Measurements from ENCODE around the gene SEC31A. TPM values are rescaled to one million over a fixed set of nuclear protein-coding genes. Genes with fewer than 3 reads are reported as not detected.
A peak's percentile ranks its signal among the peaks of the same experiment; 100 is the strongest.

The SEC31A gene
- total RNA-seq, 1 donor from 2014 or later: 117 TPM

DNA sequence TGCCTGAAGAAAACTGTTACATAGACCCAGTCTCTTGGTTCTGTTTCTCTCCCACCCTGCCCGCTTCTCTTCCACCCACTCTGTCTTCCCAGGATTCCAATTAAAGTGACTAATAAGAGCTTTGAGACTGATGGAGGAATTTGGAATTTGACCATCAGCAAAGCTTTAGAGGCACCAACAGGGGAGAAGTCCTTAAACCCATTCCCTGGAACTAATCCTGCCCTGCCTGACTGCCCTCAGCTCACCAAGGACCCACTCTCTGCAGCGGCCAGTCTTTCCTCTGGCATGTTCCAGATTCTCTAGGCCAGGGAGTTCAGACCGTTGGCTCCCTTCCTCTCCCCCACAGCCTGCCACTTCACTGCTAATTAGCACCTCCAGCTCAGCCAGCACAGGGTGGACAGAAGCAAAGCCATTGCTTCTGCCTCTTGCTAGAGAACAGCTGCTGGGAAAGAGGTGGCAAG, 116.2 kb downstream of the SEC31A start:
- DNase-seq (ENCODE audit: low spot score in 2 of 2): no peak
- FAIRE-seq: no peak

DNA sequence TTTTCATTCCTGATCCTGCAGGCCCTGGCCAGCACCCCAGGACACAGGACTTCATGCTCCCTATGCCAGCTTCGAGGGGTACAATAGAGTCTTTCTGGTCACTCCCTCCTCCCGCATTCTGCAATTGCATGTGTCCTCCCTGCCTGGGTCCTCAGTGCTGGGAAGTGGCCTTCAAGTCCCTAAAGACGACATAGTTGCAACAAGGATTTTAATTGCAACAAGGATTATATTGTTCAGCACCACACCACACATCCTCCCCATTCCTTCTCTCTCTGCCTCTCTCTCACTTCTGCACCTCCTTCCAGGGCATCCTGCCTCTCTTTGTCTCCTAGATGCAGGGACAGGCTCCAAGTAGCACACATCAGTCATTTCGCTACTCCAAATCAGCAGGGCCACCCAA, 117.9 kb downstream of the SEC31A start:
- FAIRE-seq: no peak
- no peak for DNase-seq (ENCODE audit: low spot score in 2 of 2)

DNA sequence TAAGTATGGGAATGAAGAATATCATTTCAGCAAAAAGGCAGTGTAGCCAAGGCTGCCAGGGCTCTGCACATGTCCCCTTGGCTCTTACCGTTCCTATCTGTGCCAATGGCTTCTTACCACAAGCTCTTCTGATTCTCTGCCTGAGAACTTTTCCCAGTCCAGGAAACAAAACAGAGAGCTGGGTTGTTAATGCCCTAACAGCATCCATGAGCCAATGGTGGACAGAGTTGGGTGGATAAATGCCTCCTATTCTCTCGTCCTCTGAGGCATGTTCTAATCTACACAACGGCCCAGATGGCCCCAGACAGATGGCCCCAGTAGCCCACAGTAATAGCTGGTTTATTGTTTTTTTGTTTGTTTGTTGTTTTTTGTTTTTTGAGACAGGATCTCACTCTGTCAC, 120.3 kb downstream of the SEC31A start:
- FAIRE-seq (peak; percentile 96), DNase-seq (ENCODE audit: low spot score in 2 of 2) (peak in 1 of 2 donors; percentile 49)

Other genes starting within 250 kb of the SEC31A start
- gene SCD5, start 92.4 kb downstream of the SEC31A start, total RNA-seq: 254 TPM
- gene THAP9, start 9.6 kb upstream of the SEC31A start, total RNA-seq: 17.5 TPM
- 30.6 TPM for gene LIN54, start 119.7 kb upstream of the SEC31A start, total RNA-seq
- gene COPS4, start 144.0 kb upstream of the SEC31A start, total RNA-seq: 141 TPM
- gene PLAC8, start 223.6 kb upstream of the SEC31A start, total RNA-seq: 0.41 TPM